Karpas-422 (cell line): Measurements from ENCODE around the gene CDH15. TPM values are rescaled to one million over a fixed set of nuclear protein-coding genes. Genes with fewer than 3 reads are reported as not detected.
A peak's percentile ranks its signal among the peaks of the same experiment; 100 is the strongest.

Experiments used
- DNase-seq: peaks from one replicate; pipeline ENCODE4 v3.0.0-alpha.2; 2015
- H2AFZ ChIP-seq: fragments of 200-600 bp; sonication (generic); 2 replicates; pipeline ENCODE4 v1.6.1; 2014; ENCODE audit warnings: antibody characterized with exemption, low read length, mixed read lengths
- H3K27ac ChIP-seq: fragments of 200-600 bp; sonication (generic); 2 replicates; pipeline ENCODE4 v1.5.1; 2014; ENCODE audit warnings: mild to moderate bottlenecking, low read length, moderate library complexity
- H3K27me3 ChIP-seq: fragments of 200-600 bp; sonication (generic); 2 replicates; pipeline ENCODE4 v1.6.1; 2014; ENCODE audit warnings: low read length, mixed read lengths
- H3K36me3 ChIP-seq: fragments of 200-600 bp; sonication (generic); 2 replicates; pipeline ENCODE4 v1.6.1; 2014; ENCODE audit warnings: low read length, mixed read lengths; ENCODE audit not compliant: insufficient read depth
- H3K4me1 ChIP-seq: fragments of 200-600 bp; sonication (generic); 2 replicates; pipeline ENCODE4 v1.6.1; 2014; ENCODE audit warnings: mild to moderate bottlenecking, low read length, mixed read lengths
- H3K4me2 ChIP-seq: fragments of 200-600 bp; sonication (generic); 2 replicates; pipeline ENCODE4 v1.6.1; 2014; ENCODE audit warnings: low read length, low read depth, mild to moderate bottlenecking; ENCODE audit not compliant: poor library complexity, severe bottlenecking
- H3K4me3 ChIP-seq: fragments of 200-600 bp; sonication (generic); 2 replicates; pipeline ENCODE4 v1.5.1; 2014; ENCODE audit warnings: mild to moderate bottlenecking, antibody characterized with exemption, low read length, mixed read lengths
- H3K79me2 ChIP-seq: fragments of 200-600 bp; sonication (generic); 2 replicates; pipeline ENCODE4 v1.6.1; 2014; ENCODE audit warnings: mild to moderate bottlenecking, low read length, mixed read lengths
- H3K9ac ChIP-seq: fragments of 200-600 bp; sonication (generic); 2 replicates; pipeline ENCODE4 v1.6.0; 2014; ENCODE audit warnings: low read length
- H3K9me2 ChIP-seq: fragments of 200-600 bp; sonication (generic), shearing (Covaris generic); replicated peaks from 2 replicates; pipeline ENCODE4 v1.6.0; 2014; ENCODE audit warnings: mild to moderate bottlenecking, low read length, moderate library complexity; ENCODE audit not compliant: insufficient read depth
- H3K9me3 ChIP-seq: fragments of 300-700, 200-600 bp; sonication (generic); 2 replicates; pipeline ENCODE4 v1.6.1; 2014; ENCODE audit warnings: low read length, mixed read lengths
- H4K20me1 ChIP-seq: fragments of 200-600 bp; sonication (generic); 2 replicates; pipeline ENCODE4 v1.6.1; 2014; ENCODE audit warnings: mild to moderate bottlenecking, antibody characterized with exemption, low read length, low read depth; ENCODE audit not compliant: insufficient read depth
- total RNA-seq: library from RNA; depleted of rRNA; stranded (reverse); fragments of >200 nt; shearing (Covaris generic); gene quantifications from 2 replicates; pipeline ENCODE4 v1.2.3, GENCODE V29; 2014; ENCODE audit warnings: low replicate concordance

The CDH15 gene
- total RNA-seq, 1 experiment from 2014 or later: not detected

DNA sequence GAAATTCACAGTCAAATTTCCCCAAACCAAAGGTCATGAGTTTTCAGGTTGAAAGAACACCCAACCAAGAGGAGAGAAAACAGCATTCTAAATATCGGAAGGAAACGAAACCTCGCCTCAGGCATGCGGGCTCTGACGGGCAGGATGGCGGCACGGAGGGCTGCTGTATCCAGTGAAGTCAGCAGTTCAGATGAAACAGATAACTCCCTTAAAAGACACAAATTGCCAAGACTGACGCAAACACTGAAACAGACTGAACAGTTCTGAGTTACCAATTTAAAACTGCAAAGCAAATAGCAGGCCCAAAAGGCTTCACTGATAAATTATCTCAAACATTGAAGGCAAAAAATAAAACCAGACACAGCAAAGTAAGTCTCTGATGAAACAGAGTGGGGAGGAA, 20.6 kb upstream of the CDH15 start:
- no peak for DNase-seq
- H4K20me1 ChIP-seq: no peaks in the 10 kb centered on the region
- H3K9me3 ChIP-seq: no peaks in the 10 kb centered on the region
- no peaks in the 10 kb centered on the region for H3K9me2 ChIP-seq
- H3K4me3 ChIP-seq: no peak overlapping the region
- H3K4me1 ChIP-seq: no peaks in the 10 kb centered on the region
- H3K27me3 ChIP-seq: no peaks in the 10 kb centered on the region
- H3K4me2 ChIP-seq: no peak overlapping the region
- H3K27ac ChIP-seq: no peak overlapping the region
- no peaks in the 10 kb centered on the region for H3K79me2 ChIP-seq
- no peak overlapping the region for H3K9ac ChIP-seq
- peaks cover 8% of the 10 kb centered on the region for H3K36me3 ChIP-seq
- no peak overlapping the region for H2AFZ ChIP-seq

GRCh38 chr16:89152831-89153700, 18.5 kb upstream of the CDH15 start:
- no peaks in the 10 kb centered on the region for H3K79me2 ChIP-seq
- H3K36me3 ChIP-seq: peaks cover 8% of the 10 kb centered on the region
- H3K4me2 ChIP-seq: no peak overlapping the region
- peak; percentile 82 for DNase-seq
- H4K20me1 ChIP-seq: no peaks in the 10 kb centered on the region
- no peaks in the 10 kb centered on the region for H3K9me2 ChIP-seq
- no peaks in the 10 kb centered on the region for H3K27me3 ChIP-seq
- H3K9me3 ChIP-seq: no peaks in the 10 kb centered on the region; the same call in 1 of the 2 replicates
- H3K4me3 ChIP-seq: no peak overlapping the region
- H3K4me1 ChIP-seq: no peaks in the 10 kb centered on the region
- H3K9ac ChIP-seq: no peak overlapping the region
- no peak overlapping the region for H3K27ac ChIP-seq
- H2AFZ ChIP-seq: no peak overlapping the region

DNA sequence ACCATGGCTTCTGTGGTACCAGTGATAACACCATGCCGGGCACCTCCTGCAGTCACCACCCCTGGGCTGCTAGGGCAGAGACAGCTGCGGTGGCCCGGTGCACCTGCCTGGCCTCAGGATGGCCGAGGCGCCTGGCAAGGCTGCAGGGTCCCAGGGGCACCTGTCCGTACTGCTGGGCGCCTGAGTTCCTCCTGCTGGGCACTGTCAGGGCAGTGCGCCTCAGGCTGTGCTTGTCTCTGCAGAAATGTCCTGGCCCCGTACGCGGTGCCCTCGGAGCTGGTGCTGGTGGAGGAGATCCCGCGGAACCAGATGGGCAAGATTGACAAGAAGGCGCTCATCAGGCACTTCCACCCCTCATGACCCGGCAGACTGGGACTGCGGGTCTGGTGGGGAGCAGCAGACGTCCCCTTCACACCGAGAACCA, 17.7 kb upstream of the CDH15 start:
- no peak overlapping the region for H3K4me2 ChIP-seq
- H3K79me2 ChIP-seq: no peaks in the 10 kb centered on the region
- DNase-seq: no peak
- H3K9me3 ChIP-seq: no peaks in the 10 kb centered on the region; the same call in 1 of the 2 replicates
- H3K27ac ChIP-seq: no peak overlapping the region
- H3K36me3 ChIP-seq: peaks cover 5% of the 10 kb centered on the region
- no peaks in the 10 kb centered on the region for H3K27me3 ChIP-seq
- no peaks in the 10 kb centered on the region for H4K20me1 ChIP-seq
- H3K4me3 ChIP-seq: no peak overlapping the region
- no peak overlapping the region for H3K9ac ChIP-seq
- H3K4me1 ChIP-seq: no peaks in the 10 kb centered on the region
- no peaks in the 10 kb centered on the region for H3K9me2 ChIP-seq
- H2AFZ ChIP-seq: no peak overlapping the region

DNA sequence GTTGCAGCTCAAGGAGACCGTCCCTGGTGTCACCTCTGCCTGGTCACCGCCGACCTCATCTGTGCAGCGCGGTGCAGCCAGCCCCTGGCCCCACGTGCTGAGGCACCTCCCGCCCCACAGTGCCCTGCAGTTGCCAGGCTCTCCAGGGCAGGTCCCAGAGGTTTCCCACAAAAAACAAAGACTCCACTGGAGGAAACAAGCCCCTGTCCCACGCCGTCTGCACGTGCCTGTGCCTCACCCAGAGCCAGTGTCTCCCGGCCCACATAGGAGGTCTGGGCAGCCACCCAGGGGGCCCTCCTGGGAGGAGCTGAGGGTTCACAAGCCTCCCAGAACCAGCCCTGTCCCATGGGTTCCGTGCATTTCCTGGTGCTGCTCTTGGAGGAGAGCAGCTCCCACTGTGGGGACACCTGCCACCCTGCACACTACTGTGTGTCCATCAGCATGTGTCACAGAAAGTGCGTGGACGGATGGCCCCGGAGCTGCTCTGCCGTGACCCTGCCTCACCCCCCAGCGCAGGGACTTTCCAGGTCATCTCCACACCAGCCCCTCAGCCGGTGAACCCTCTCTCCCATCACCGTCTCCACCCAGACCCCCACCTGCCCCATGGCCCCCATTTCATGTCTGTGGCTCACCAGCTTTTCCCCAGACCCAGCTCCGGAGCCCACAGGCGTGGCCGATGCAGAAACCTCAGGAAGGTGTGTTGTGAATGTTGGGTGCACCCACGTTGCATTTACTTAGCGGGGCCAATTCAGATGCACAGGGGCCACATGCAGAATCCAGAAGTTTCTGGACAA, 17.0 kb upstream of the CDH15 start:
- H3K27ac ChIP-seq: no peak overlapping the region
- no peaks in the 10 kb centered on the region for H3K9me2 ChIP-seq
- H3K79me2 ChIP-seq: no peaks in the 10 kb centered on the region
- H2AFZ ChIP-seq: no peak overlapping the region
- H3K9me3 ChIP-seq: no peaks in the 10 kb centered on the region; the same call in 1 of the 2 replicates
- no peaks in the 10 kb centered on the region for H4K20me1 ChIP-seq
- H3K27me3 ChIP-seq: no peaks in the 10 kb centered on the region
- no peak overlapping the region for H3K4me2 ChIP-seq
- DNase-seq: no peak
- no peak overlapping the region for H3K4me3 ChIP-seq
- H3K9ac ChIP-seq: no peak overlapping the region
- no peaks in the 10 kb centered on the region; the same call in 1 of the 2 replicates for H3K36me3 ChIP-seq
- H3K4me1 ChIP-seq: no peaks in the 10 kb centered on the region

GRCh38 chr16:89155184-89155679, 16.3 kb upstream of the CDH15 start:
- no peak overlapping the region for H2AFZ ChIP-seq
- H3K9me3 ChIP-seq: no peaks in the 10 kb centered on the region; the same call in 1 of the 2 replicates
- no peak overlapping the region for H3K27ac ChIP-seq
- H4K20me1 ChIP-seq: no peaks in the 10 kb centered on the region
- H3K4me1 ChIP-seq: no peaks in the 10 kb centered on the region
- no peaks in the 10 kb centered on the region; the same call in 1 of the 2 replicates for H3K36me3 ChIP-seq
- no peaks in the 10 kb centered on the region for H3K9me2 ChIP-seq
- no peak overlapping the region for H3K4me3 ChIP-seq
- H3K4me2 ChIP-seq: no peak overlapping the region
- no peak for DNase-seq
- H3K79me2 ChIP-seq: no peaks in the 10 kb centered on the region
- H3K9ac ChIP-seq: no peak overlapping the region
- no peaks in the 10 kb centered on the region for H3K27me3 ChIP-seq

DNA sequence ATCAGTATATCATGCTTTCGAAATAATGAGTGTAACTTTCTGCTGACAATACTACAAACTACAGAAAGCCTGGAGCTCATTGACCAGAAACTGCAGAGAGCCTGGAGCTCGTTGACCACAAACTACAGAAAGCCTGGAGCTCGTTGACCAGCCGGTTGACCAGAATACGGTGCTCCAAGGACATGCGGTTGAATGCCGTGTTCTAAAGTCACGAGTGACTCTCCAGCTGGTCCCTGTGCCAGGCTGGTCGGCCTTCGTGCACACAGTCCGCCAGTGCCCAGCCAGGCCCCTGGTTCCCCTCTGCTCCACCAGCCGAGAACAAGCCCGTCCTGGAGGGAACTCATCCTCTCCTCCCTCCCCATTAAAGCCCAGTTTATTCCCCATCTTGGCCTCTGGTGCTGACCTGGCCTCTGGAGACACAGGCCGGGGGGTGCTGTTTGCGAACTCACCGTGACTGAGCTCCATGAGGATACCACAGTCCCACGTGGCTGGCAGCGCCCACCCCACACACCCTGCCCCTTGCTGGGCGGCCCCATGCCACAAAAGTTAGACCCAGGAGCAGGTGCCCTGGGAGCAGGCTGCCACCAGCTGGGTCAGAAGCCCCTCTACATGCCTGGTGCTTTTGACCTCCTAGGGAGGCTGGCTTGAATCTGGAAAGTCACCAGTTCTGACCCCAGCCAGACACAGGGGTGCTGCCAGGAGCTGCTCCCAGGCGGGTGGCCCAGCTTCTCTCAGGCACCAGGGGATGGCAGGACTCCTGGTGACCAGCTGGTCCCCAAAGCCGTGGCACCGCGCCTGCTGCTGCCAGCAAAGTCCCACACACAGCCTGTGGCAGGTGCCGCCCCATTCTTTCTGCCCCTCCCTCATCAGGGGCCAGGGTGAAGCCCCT, 15.5 kb upstream of the CDH15 start:
- no peaks in the 10 kb centered on the region for H3K4me1 ChIP-seq
- H4K20me1 ChIP-seq: no peaks in the 10 kb centered on the region
- H3K4me2 ChIP-seq: no peak overlapping the region
- no peak overlapping the region for H3K9ac ChIP-seq
- no peaks in the 10 kb centered on the region; the same call in 1 of the 2 replicates for H3K9me3 ChIP-seq
- no peak overlapping the region for H3K27ac ChIP-seq
- no peak overlapping the region for H2AFZ ChIP-seq
- H3K27me3 ChIP-seq: no peaks in the 10 kb centered on the region
- H3K79me2 ChIP-seq: no peaks in the 10 kb centered on the region
- no peaks in the 10 kb centered on the region for H3K9me2 ChIP-seq
- H3K36me3 ChIP-seq: no peaks in the 10 kb centered on the region; the same call in 1 of the 2 replicates
- no peak overlapping the region for H3K4me3 ChIP-seq
- DNase-seq: no peak

GRCh38 chr16:89156740-89157645, 14.6 kb upstream of the CDH15 start:
- Histone ChIP-seq H3K27me3 (no peaks in the 10 kb centered on the region), H3K27ac (no peak overlapping the region), H3K4me1 (no peaks in the 10 kb centered on the region), H3K9ac (no peak overlapping the region), H3K4me2 (no peak overlapping the region), H3K36me3 (no peaks in the 10 kb centered on the region), H3K9me3 (no peaks in the 10 kb centered on the region; the same call in 1 of the 2 replicates), H3K79me2 (no peaks in the 10 kb centered on the region), H2AFZ (no peak overlapping the region), H3K9me2 (no peaks in the 10 kb centered on the region), H4K20me1 (no peaks in the 10 kb centered on the region), H3K4me3 (no peak overlapping the region)
- DNase-seq: no peak
